Measurements from ENCODE around the gene SAMMSON. TPM values are rescaled to one million over a fixed set of nuclear protein-coding genes. Genes with fewer than 3 reads are reported as not detected.
A peak's percentile ranks its signal among the peaks of the same experiment; 100 is the strongest.

Gene SAMMSON
- total RNA-seq, 4 donors from 2014 or later: 0.89 TPM; not detected in 3

- 64% methylated on average over 4 of the region's 4 CpGs for WGBS
- TF ChIP-seq POLR2A (IDR thresholded peaks at IDR 0.05) (no peak), CTCF (IDR thresholded peaks at IDR 0.05) (no peak), POLR2AphosphoS5 (IDR thresholded peaks at IDR 0.05) (no peak), EP300 (IDR thresholded peaks at IDR 0.05) (no peak)
- H3K27me3 ChIP-seq: peaks cover 22% of the 10 kb centered on the region
- no peak overlapping the region for H3K4me3 ChIP-seq
- no peaks in the 10 kb centered on the region for H3K4me1 ChIP-seq
- no peak for DNase-seq (ENCODE audit: low spot score in 2 of 2)
- no peaks in the 10 kb centered on the region for H3K36me3 ChIP-seq
- H3K9me3 ChIP-seq: no peaks in the 10 kb centered on the region
- no peak overlapping the region for H3K27ac ChIP-seq
Measured at GRCh38 chr3:70071138-70071537, 71.6 kb downstream of the SAMMSON start.

DNA sequence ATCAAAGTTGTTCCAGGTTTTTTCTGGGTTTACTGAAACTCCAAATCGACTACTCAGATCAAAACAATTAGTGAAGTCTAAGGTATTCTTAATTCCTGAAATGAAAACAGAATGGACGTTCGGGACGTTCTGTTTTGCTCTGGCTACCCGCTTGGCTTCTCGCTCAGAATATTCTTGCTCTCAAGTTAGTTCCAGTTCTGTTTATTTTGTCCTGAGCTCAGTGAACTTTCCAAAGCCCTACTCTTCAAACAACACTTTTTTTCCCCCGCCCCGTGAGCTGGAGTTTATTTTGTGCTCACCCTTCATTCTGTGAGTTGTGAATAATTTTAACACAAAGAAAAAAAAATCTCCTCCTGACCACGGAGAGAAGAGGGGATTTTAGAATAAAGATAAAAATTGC, 72.6 kb downstream of the SAMMSON start:
- no peaks in the 10 kb centered on the region for H3K4me1 ChIP-seq
- WGBS: 45% methylated on average over 9 of the region's 9 CpGs
- TF ChIP-seq POLR2AphosphoS5 (IDR thresholded peaks at IDR 0.05) (no peak), EP300 (IDR thresholded peaks at IDR 0.05) (peak; percentile 41)
- H3K27me3 ChIP-seq: peaks cover 22% of the 10 kb centered on the region
- no peaks in the 10 kb centered on the region for H3K36me3 ChIP-seq
- no peaks in the 10 kb centered on the region for H3K9me3 ChIP-seq
- H3K27ac ChIP-seq: no peak overlapping the region
- DNase-seq (ENCODE audit: low spot score in 2 of 2): no peak
- no peak overlapping the region for H3K4me3 ChIP-seq

- Histone ChIP-seq H3K9me3 (no peaks in the 10 kb centered on the region), H3K4me1 (no peaks in the 10 kb centered on the region), H3K4me3 (no peak overlapping the region), H3K36me3 (no peaks in the 10 kb centered on the region), H3K27me3 (peaks cover 25% of the 10 kb centered on the region), H3K27ac (no peak overlapping the region)
- WGBS: 100% methylated on average over 2 of the region's 2 CpGs
- no peak for DNase-seq (ENCODE audit: low spot score in 2 of 2)
- no peak for TF ChIP-seq CTCF (IDR thresholded peaks at IDR 0.05)
- TF ChIP-seq EP300 (IDR thresholded peaks at IDR 0.05): no peak
- no peak for TF ChIP-seq POLR2A (IDR thresholded peaks at IDR 0.05)
- TF ChIP-seq POLR2AphosphoS5 (IDR thresholded peaks at IDR 0.05): no peak
Measured at GRCh38 chr3:70072754-70073153, 73.2 kb downstream of the SAMMSON start.

DNA sequence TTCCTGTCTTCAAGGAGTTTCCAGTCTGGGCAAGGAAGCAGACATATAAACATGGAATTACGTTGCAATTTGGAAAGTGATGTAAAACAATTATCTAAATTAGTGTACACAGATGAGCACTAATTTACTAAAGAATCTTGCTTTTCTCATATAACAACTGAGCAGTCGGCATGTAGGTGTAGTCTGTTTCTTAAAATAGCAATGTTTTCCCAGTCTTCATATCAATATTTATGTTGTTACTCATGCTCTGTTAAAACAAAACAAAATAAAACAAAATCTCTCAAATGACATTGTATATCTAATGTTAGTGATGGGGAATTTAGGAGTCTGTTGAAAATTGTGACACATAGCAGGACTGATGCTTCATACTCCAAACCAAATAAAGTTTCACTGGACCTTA, 75.6 kb downstream of the SAMMSON start:
- DNase-seq (ENCODE audit: low spot score in 2 of 2): no peak
- TF ChIP-seq POLR2A (IDR thresholded peaks at IDR 0.05): no peak
- TF ChIP-seq POLR2AphosphoS5 (IDR thresholded peaks at IDR 0.05): no peak
- TF ChIP-seq CTCF (IDR thresholded peaks at IDR 0.05): no peak
- no peak for TF ChIP-seq EP300 (IDR thresholded peaks at IDR 0.05)
- 61% methylated on average over 2 of the region's 2 CpGs for WGBS
- H3K36me3 ChIP-seq: no peaks in the 10 kb centered on the region
- no peak overlapping the region for H3K27ac ChIP-seq
- no peak overlapping the region for H3K4me3 ChIP-seq
- H3K27me3 ChIP-seq: peaks cover 29% of the 10 kb centered on the region
- no peaks in the 10 kb centered on the region for H3K4me1 ChIP-seq
- no peaks in the 10 kb centered on the region for H3K9me3 ChIP-seq

DNA sequence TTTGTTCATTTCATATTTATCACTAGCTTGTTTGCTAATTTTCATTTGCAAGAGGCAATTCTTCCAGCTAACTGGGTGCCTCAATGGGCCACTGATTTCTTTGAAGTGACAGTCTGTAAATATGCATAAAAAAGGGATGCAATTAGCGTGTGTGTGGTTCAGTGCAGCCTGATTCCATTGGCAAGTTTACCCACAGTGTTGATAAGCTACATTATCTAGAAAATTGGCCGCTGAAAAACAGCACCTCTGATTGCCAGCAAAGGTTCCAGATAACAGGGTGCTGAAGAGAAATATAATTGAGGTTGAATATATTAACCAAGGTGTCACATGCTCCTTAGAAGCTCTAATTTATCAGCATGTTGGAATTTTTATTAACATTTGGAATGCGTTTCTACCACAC, 76.9 kb downstream of the SAMMSON start:
- no peak overlapping the region for H3K27ac ChIP-seq
- WGBS: 51% methylated on average over 3 of the region's 3 CpGs
- no peaks in the 10 kb centered on the region for H3K9me3 ChIP-seq
- no peak for DNase-seq (ENCODE audit: low spot score in 2 of 2)
- TF ChIP-seq CTCF (IDR thresholded peaks at IDR 0.05): no peak
- no peak for TF ChIP-seq EP300 (IDR thresholded peaks at IDR 0.05)
- no peak for TF ChIP-seq POLR2AphosphoS5 (IDR thresholded peaks at IDR 0.05)
- no peaks in the 10 kb centered on the region for H3K4me1 ChIP-seq
- peaks cover 23% of the 10 kb centered on the region for H3K27me3 ChIP-seq
- H3K36me3 ChIP-seq: no peaks in the 10 kb centered on the region
- no peak overlapping the region for H3K4me3 ChIP-seq

DNA sequence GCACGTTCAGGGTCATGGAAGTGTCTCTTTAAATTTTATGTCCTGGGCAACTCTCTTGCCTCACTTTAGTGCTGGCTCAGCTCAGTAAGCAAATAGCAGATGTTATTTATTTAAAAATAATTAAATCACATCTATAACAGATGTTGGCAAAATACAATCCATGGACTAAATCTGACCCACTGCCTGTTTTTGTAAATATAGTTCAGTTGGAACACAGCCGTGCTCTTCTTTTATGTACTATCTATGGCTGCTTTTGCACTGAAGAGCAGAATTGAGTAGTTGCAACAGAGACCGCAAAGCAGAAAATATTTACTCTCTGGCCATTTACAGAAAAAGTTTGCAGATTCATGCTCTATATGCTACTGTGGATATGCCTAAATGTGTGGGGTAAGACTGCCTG, 79.2 kb downstream of the SAMMSON start:
- Histone ChIP-seq H3K36me3 (no peaks in the 10 kb centered on the region), H3K27me3 (peaks cover 14% of the 10 kb centered on the region), H3K27ac (no peak overlapping the region), H3K4me3 (no peak overlapping the region), H3K4me1 (no peaks in the 10 kb centered on the region), H3K9me3 (no peaks in the 10 kb centered on the region)
- no peak for TF ChIP-seq CTCF (IDR thresholded peaks at IDR 0.05)
- TF ChIP-seq POLR2A (IDR thresholded peaks at IDR 0.05): no peak
- TF ChIP-seq POLR2AphosphoS5 (IDR thresholded peaks at IDR 0.05): no peak
- TF ChIP-seq EP300 (IDR thresholded peaks at IDR 0.05): no peak
- 66% methylated on average over 3 of the region's 3 CpGs for WGBS
- no peak for DNase-seq (ENCODE audit: low spot score in 2 of 2)
